CD14-positive monocyte (primary cell): Measurements from ENCODE around the gene PMM1. TPM values are rescaled to one million over a fixed set of nuclear protein-coding genes. Genes with fewer than 3 reads are reported as not detected.

Experiments used
- DNase-seq, 3 donors: peaks; one replicate each; pipeline ENCODE4 v3.0.0-alpha.2; 2011 to 2022
- H2AFZ ChIP-seq: 2 replicates; pipeline ENCODE4 v1.6.0; 2012; ENCODE audit warnings: mild to moderate bottlenecking, low read depth, low read length, inconsistent platforms; ENCODE audit not compliant: insufficient read depth, poor library complexity, severe bottlenecking
- H3K27ac ChIP-seq, 2 donors: 1 replicate in 1 of 2; 2 replicates in 1 of 2; pipeline ENCODE4 v1.5.1; 2012 to 2013; ENCODE audit warnings: low read length in 2 of 2, control low read depth in 1 of 2, inconsistent platforms in 1 of 2, low read depth in 1 of 2, mild to moderate bottlenecking in 1 of 2
- H3K27me3 ChIP-seq, 2 donors: one replicate each; pipeline versions ENCODE4 v1.6.0 to v1.6.1; 2011 to 2013; ENCODE audit warnings: low read length in 2 of 2; ENCODE audit not compliant: control insufficient read depth in 2 of 2, insufficient read depth in 2 of 2
- H3K36me3 ChIP-seq, 2 donors: replicated peaks in 1 of 2; 1 replicate in 1 of 2; 2 replicates in 1 of 2; pipeline versions ENCODE4 v1.5.1 to v1.6.1; 2012 to 2013; ENCODE audit warnings: low read length in 2 of 2, control low read depth in 1 of 2, inconsistent platforms in 1 of 2, mild to moderate bottlenecking in 1 of 2; ENCODE audit not compliant: insufficient read depth in 2 of 2, control insufficient read depth in 1 of 2
- H3K4me1 ChIP-seq, 2 donors: 1 replicate in 1 of 2; 2 replicates in 1 of 2; pipeline versions ENCODE4 v1.5.1 to v1.6.1; 2012 to 2013; ENCODE audit warnings: low read length in 2 of 2, control low read depth in 1 of 2, inconsistent platforms in 1 of 2, mild to moderate bottlenecking in 1 of 2, moderate library complexity in 1 of 2; ENCODE audit not compliant: insufficient read depth in 2 of 2, control insufficient read depth in 1 of 2
- H3K4me2 ChIP-seq: replicated peaks from 2 replicates; pipeline ENCODE3; 2012; ENCODE audit warnings: low read length, moderate library complexity, mild to moderate bottlenecking; ENCODE audit not compliant: poor library complexity, severe bottlenecking; ENCODE audit errors: extremely low read depth
- H3K4me3 ChIP-seq, 3 experiments: fragments of 200-600 bp in 1 of 3; sonication (generic) in 1 of 3; replicated peaks in 1 of 3; 1 replicate in 2 of 3; 2 replicates in 1 of 3; pipeline ENCODE4 v1.5.1; 2011 to 2013; ENCODE audit warnings: low read length in 3 of 3, mild to moderate bottlenecking in 3 of 3, control low read depth in 2 of 3, low read depth in 2 of 3, inconsistent platforms in 1 of 3, moderate library complexity in 1 of 3
- H3K79me2 ChIP-seq: 2 replicates; pipeline ENCODE4 v1.6.0; 2012; ENCODE audit warnings: mild to moderate bottlenecking, control low read depth, inconsistent platforms, low read length, moderate library complexity; ENCODE audit not compliant: insufficient read depth
- H3K9ac ChIP-seq: 2 replicates; pipeline ENCODE4 v1.6.0; 2017; ENCODE audit warnings: low read length, mild to moderate bottlenecking; ENCODE audit not compliant: insufficient read depth, poor library complexity, severe bottlenecking
- H3K9me3 ChIP-seq, 2 donors: replicated peaks in 1 of 2; 1 replicate in 1 of 2; 2 replicates in 1 of 2; pipeline versions ENCODE4 v1.5.1 to v1.6.1; 2012 to 2013; ENCODE audit warnings: low read length in 2 of 2, control low read depth in 1 of 2; ENCODE audit not compliant: control insufficient read depth in 1 of 2, insufficient read depth in 1 of 2
- H4K20me1 ChIP-seq: 2 replicates; pipeline ENCODE4 v1.6.0; 2012; ENCODE audit warnings: mild to moderate bottlenecking, low read length, control low read depth, moderate library complexity; ENCODE audit not compliant: insufficient read depth
- H3K27ac Mint-ChIP-seq, 7 donors: one replicate each; pipeline ENCODE4 v1.8.0; 2020; ENCODE audit warnings: mild to moderate bottlenecking in 7 of 7, mixed read lengths in 7 of 7, moderate library complexity in 6 of 7, inconsistent platforms in 2 of 7
- H3K27me3 Mint-ChIP-seq, 3 donors: one replicate each; pipeline ENCODE4 v1.8.0; 2021 to 2022; ENCODE audit warnings: low read depth in 3 of 3, mild to moderate bottlenecking in 3 of 3, mixed read lengths in 3 of 3, moderate library complexity in 3 of 3, inconsistent platforms in 1 of 3
- H3K36me3 Mint-ChIP-seq, 2 donors: one replicate each; pipeline ENCODE4 v1.8.0; 2020; ENCODE audit warnings: mixed read lengths in 2 of 2, inconsistent platforms in 1 of 2, mild to moderate bottlenecking in 1 of 2
- H3K4me1 Mint-ChIP-seq: one replicate; pipeline ENCODE4 v1.8.0; 2020; ENCODE audit warnings: mild to moderate bottlenecking, mixed read lengths
- H3K4me3 Mint-ChIP-seq, 2 donors: one replicate each; pipeline ENCODE4 v1.8.0; 2020; ENCODE audit warnings: mild to moderate bottlenecking in 2 of 2, mixed read lengths in 2 of 2, moderate library complexity in 1 of 2
- H3K9me3 Mint-ChIP-seq, 7 donors: one replicate each; pipeline ENCODE4 v1.8.0; 2020 to 2022; ENCODE audit warnings: mixed read lengths in 7 of 7, mild to moderate bottlenecking in 6 of 7, moderate library complexity in 6 of 7, inconsistent platforms in 2 of 7
- WGBS: methylation state at CpG from one replicate; pipeline ENCODE4 v1.1.5; 2013; ENCODE audit warnings: missing lambda C conversion rate; ENCODE audit not compliant: insufficient coverage; 5-methylcytosine and 5-hydroxymethylcytosine counted together
- intact Hi-C, 2 donors: fragments of 100-400 bp; cut with micrococcal nuclease; formaldehyde crosslinking; loops; one replicate each; pipeline versions ENCODE4 v1.15.0 to v1.15.1; 2023
- polyA plus RNA-seq, 3 donors: library from polyadenylated mRNA; depleted of rRNA in 1 of 3; unstranded in 2 of 3; stranded (reverse) in 1 of 3; fragments of 300-500 nt in 2 of 3; fragments of >200 nt in 1 of 3; fragmentation: Illumina TruSeq in 2 of 3; gene quantifications; 1 replicate in 2 of 3; 2 replicates in 1 of 3; pipeline ENCODE4 v1.2.3, GENCODE V29; 2012 to 2021
- TF ChIP-seq, protein P1 (sequence below): fragments of 200-600 bp; IDR thresholded peaks from one replicate; pipeline ENCODE4 v1.8.0; 2022; ENCODE audit warnings: antibody characterized with exemption, mild to moderate bottlenecking

The PMM1 gene
- polyA plus RNA-seq, 3 donors = 15.6 to 32.4 (median 23.5) TPM

DNA sequence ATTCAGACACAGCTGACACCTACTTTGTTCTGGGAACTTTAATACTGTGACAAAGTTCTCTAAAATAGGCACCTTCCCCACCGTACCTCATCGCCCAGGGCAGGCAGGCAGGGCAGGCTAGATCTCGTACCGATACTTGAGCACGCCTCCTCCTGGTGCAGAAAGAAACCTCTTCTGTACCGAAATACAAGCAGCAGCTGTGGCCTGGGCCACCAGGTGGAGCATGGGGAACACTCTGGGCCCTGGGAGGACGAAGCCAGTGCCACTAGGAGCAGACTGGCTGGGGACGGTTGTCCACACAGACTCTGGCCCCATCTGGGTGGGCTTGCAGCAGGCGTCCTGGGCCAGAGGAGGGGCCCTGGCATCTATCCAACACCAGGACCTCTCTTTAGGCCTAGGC is 12.8 kb downstream of the PMM1 start:
- Mint-ChIP-seq H3K4me1 (no peaks in the 10 kb centered on the region), H3K4me3 (no peak overlapping the region), H3K9me3 (peaks cover 0 to 1% (median 0%) of the 10 kb centered on the region in 7 donors), H3K36me3 (peaks cover 40 to 62% of the 10 kb centered on the region in 2 donors), H3K27ac (no peak overlapping the region), H3K27me3 (peaks cover 0 to 3% (median 2%) of the 10 kb centered on the region in 3 donors)
- TF ChIP-seq, protein P1, sequence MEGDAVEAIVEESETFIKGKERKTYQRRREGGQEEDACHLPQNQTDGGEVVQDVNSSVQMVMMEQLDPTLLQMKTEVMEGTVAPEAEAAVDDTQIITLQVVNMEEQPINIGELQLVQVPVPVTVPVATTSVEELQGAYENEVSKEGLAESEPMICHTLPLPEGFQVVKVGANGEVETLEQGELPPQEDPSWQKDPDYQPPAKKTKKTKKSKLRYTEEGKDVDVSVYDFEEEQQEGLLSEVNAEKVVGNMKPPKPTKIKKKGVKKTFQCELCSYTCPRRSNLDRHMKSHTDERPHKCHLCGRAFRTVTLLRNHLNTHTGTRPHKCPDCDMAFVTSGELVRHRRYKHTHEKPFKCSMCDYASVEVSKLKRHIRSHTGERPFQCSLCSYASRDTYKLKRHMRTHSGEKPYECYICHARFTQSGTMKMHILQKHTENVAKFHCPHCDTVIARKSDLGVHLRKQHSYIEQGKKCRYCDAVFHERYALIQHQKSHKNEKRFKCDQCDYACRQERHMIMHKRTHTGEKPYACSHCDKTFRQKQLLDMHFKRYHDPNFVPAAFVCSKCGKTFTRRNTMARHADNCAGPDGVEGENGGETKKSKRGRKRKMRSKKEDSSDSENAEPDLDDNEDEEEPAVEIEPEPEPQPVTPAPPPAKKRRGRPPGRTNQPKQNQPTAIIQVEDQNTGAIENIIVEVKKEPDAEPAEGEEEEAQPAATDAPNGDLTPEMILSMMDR = peak; percentile 38
- Histone ChIP-seq H3K4me3 (no peak overlapping the region), H3K27ac (no peak overlapping the region), H3K27me3 (no peaks in the 10 kb centered on the region), H3K79me2 (no peaks in the 10 kb centered on the region), H4K20me1 (no peaks in the 10 kb centered on the region), H3K9me3 (no peaks in the 10 kb centered on the region), H3K4me1 (no peaks in the 10 kb centered on the region), H2AFZ (no peak overlapping the region), H3K9ac (no peak overlapping the region), H3K36me3 (peaks cover 41 to 57% of the 10 kb centered on the region in 2 donors), H3K4me2 (no peak overlapping the region)
- intact Hi-C loops = no loop called here
- 69% methylated on average over 9 of the region's 9 CpGs for WGBS
- DNase-seq = peak in 2 of 3 donors; percentile 12

DNA sequence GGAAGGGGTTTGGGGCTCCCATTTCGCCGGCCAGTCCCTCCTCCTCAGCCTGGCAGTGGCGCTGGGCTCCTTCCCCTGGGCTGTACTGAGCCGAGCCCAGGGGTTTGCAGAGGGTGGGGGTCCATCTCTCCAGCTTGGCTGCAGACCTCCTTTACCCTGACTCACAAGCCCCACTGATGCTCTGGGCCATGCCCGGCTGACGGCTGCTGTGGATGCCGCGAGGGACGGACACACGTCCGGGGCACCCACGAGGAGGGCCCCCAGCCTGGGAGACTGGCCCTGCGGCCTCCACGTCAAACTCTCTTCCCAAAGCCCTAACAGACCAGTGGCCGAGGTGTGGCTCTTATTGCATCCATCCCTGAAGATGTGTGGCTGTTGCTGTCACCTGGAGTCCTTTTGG is 14.1 kb downstream of the PMM1 start:
- H2AFZ ChIP-seq = no peak overlapping the region
- no peaks in the 10 kb centered on the region for H3K79me2 ChIP-seq
- Mint-ChIP-seq H3K4me3 (no peak overlapping the region), H3K9me3 (peaks cover 0 to 1% (median 0%) of the 10 kb centered on the region in 7 donors), H3K36me3 (peaks cover 37 to 49% of the 10 kb centered on the region in 2 donors), H3K27me3 (peaks cover 0 to 4% (median 3%) of the 10 kb centered on the region in 3 donors), H3K4me1 (no peaks in the 10 kb centered on the region), H3K27ac (no peak overlapping the region)
- H4K20me1 ChIP-seq = no peaks in the 10 kb centered on the region
- H3K4me2 ChIP-seq = no peak overlapping the region
- no peak overlapping the region for H3K4me3 ChIP-seq
- H3K9me3 ChIP-seq = no peaks in the 10 kb centered on the region
- DNase-seq = no peak
- 97% methylated on average over 6 of the region's 15 CpGs for WGBS
- TF ChIP-seq, protein P1 = no peak
- no peaks in the 10 kb centered on the region for H3K27me3 ChIP-seq
- peaks cover 41 to 49% of the 10 kb centered on the region in 2 donors for H3K36me3 ChIP-seq
- no peak overlapping the region for H3K9ac ChIP-seq
- intact Hi-C loops = no loop called here
- H3K4me1 ChIP-seq = no peaks in the 10 kb centered on the region
- no peak overlapping the region for H3K27ac ChIP-seq
